ENCODE results near the gene NODAL. TPM values are rescaled to one million over a fixed set of nuclear protein-coding genes. Genes with fewer than 3 reads are reported as not detected.

The NODAL gene
- total RNA-seq, 3 donors from 2014 or later, result not detected

GRCh38 chr10:70457759-70458305 lies 16.4 kb upstream of the NODAL start:
- Mint-ChIP-seq H3K4me3 (no peak overlapping the region), H3K27me3 (ENCODE audit: low read depth) (peaks cover 42% of the 10 kb centered on the region), H3K9me3 (no peaks in the 10 kb centered on the region), H3K4me1 (ENCODE audit: low read depth) (peaks cover 3% of the 10 kb centered on the region), H3K36me3 (ENCODE audit: insufficient read depth) (no peaks in the 10 kb centered on the region)
- no peak for DNase-seq
- no peak for ATAC-seq

GRCh38 chr10:70456164-70456563 lies 14.7 kb upstream of the NODAL start:
- peaks cover 3% of the 10 kb centered on the region for H3K4me1 Mint-ChIP-seq (ENCODE audit: low read depth)
- H3K36me3 Mint-ChIP-seq (ENCODE audit: insufficient read depth), result no peaks in the 10 kb centered on the region
- no peaks in the 10 kb centered on the region for H3K9me3 Mint-ChIP-seq
- DNase-seq (no peak), ATAC-seq (no peak)
- peaks cover 40% of the 10 kb centered on the region for H3K27me3 Mint-ChIP-seq (ENCODE audit: low read depth)
- no peak overlapping the region for H3K4me3 Mint-ChIP-seq

- Mint-ChIP-seq H3K4me3 (no peak overlapping the region), H3K9me3 (no peaks in the 10 kb centered on the region), H3K27me3 (ENCODE audit: low read depth) (peaks cover 32% of the 10 kb centered on the region), H3K4me1 (ENCODE audit: low read depth) (peaks cover 3% of the 10 kb centered on the region), H3K36me3 (ENCODE audit: insufficient read depth) (no peaks in the 10 kb centered on the region)
- ATAC-seq (no peak), DNase-seq (no peak)
Observed at GRCh38 chr10:70455213-70455630, 13.7 kb upstream of the NODAL start.

GRCh38 chr10:70448236-70448635 lies 6.8 kb upstream of the NODAL start:
- H3K27me3 Mint-ChIP-seq (ENCODE audit: low read depth), result peaks cover 4% of the 10 kb centered on the region
- H3K9me3 Mint-ChIP-seq, result no peaks in the 10 kb centered on the region
- no peaks in the 10 kb centered on the region for H3K4me1 Mint-ChIP-seq (ENCODE audit: low read depth)
- H3K36me3 Mint-ChIP-seq (ENCODE audit: insufficient read depth), result no peaks in the 10 kb centered on the region
- ATAC-seq (no peak), DNase-seq (no peak)
- no peak overlapping the region for H3K4me3 Mint-ChIP-seq

GRCh38 chr10:70445718-70446657 lies 4.5 kb upstream of the NODAL start:
- H3K27me3 Mint-ChIP-seq (ENCODE audit: low read depth), result peaks cover 17% of the 10 kb centered on the region
- H3K9me3 Mint-ChIP-seq, result no peaks in the 10 kb centered on the region
- H3K4me1 Mint-ChIP-seq (ENCODE audit: low read depth), result peaks cover 10% of the 10 kb centered on the region
- ATAC-seq (no peak), DNase-seq (no peak)
- H3K4me3 Mint-ChIP-seq, result no peak overlapping the region
- H3K36me3 Mint-ChIP-seq (ENCODE audit: insufficient read depth), result no peaks in the 10 kb centered on the region

- Mint-ChIP-seq H3K9me3 (no peaks in the 10 kb centered on the region), H3K36me3 (ENCODE audit: insufficient read depth) (no peaks in the 10 kb centered on the region), H3K4me3 (no peak overlapping the region), H3K4me1 (ENCODE audit: low read depth) (peaks cover 20% of the 10 kb centered on the region), H3K27me3 (ENCODE audit: low read depth) (peaks cover 27% of the 10 kb centered on the region)
- DNase-seq (no peak), ATAC-seq (no peak)
Observed at GRCh38 chr10:70444744-70445143, 3.3 kb upstream of the NODAL start.

GRCh38 chr10:70442332-70442988 lies 979 bp upstream of the NODAL start:
- no peak for ATAC-seq
- H3K4me1 Mint-ChIP-seq (ENCODE audit: low read depth), result peaks cover 20% of the 10 kb centered on the region

GRCh38 chr10:70441895-70442309 lies 421 bp upstream of the NODAL start:
- Mint-ChIP-seq H3K9me3 (no peaks in the 10 kb centered on the region), H3K4me1 (ENCODE audit: low read depth) (peaks cover 20% of the 10 kb centered on the region), H3K27me3 (ENCODE audit: low read depth) (peaks cover 38% of the 10 kb centered on the region), H3K36me3 (ENCODE audit: insufficient read depth) (no peaks in the 10 kb centered on the region), H3K4me3 (peak overlapping the region; percentile 6)
- no peak for DNase-seq
- no peak for ATAC-seq

More at GRCh38 chr10:70442332-70442988, 979 bp upstream of the NODAL start:
- Mint-ChIP-seq H3K27me3 (ENCODE audit: low read depth) (peaks cover 38% of the 10 kb centered on the region), H3K36me3 (ENCODE audit: insufficient read depth) (no peaks in the 10 kb centered on the region), H3K4me3 (no peak overlapping the region), H3K9me3 (no peaks in the 10 kb centered on the region)
- no peak for DNase-seq

- ATAC-seq (peak; percentile 61 to 75), DNase-seq (no peak)
- H3K9me3 Mint-ChIP-seq, result no peaks in the 10 kb centered on the region
Observed at GRCh38 chr10:70440296-70441160, 953 bp downstream of the NODAL start.

GRCh38 chr10:70437721-70438120 lies 3.8 kb downstream of the NODAL start:
- ATAC-seq (no peak), DNase-seq (no peak)
- Mint-ChIP-seq H3K36me3 (ENCODE audit: insufficient read depth) (no peaks in the 10 kb centered on the region), H3K4me1 (ENCODE audit: low read depth) (peaks cover 38% of the 10 kb centered on the region), H3K27me3 (ENCODE audit: low read depth) (peaks cover 35% of the 10 kb centered on the region), H3K4me3 (no peak overlapping the region), H3K9me3 (no peaks in the 10 kb centered on the region)

More at GRCh38 chr10:70440296-70441160, 953 bp downstream of the NODAL start:
- peak overlapping the region; percentile 57 for H3K4me3 Mint-ChIP-seq
- H3K36me3 Mint-ChIP-seq (ENCODE audit: insufficient read depth), result no peaks in the 10 kb centered on the region
- peaks cover 38% of the 10 kb centered on the region for H3K27me3 Mint-ChIP-seq (ENCODE audit: low read depth)
- peaks cover 20% of the 10 kb centered on the region for H3K4me1 Mint-ChIP-seq (ENCODE audit: low read depth)

- no peaks in the 10 kb centered on the region for H3K9me3 Mint-ChIP-seq
Observed at GRCh38 chr10:70435241-70436085, 6.0 kb downstream of the NODAL start.

GRCh38 chr10:70433581-70434280 lies 7.8 kb downstream of the NODAL start:
- peaks cover 35% of the 10 kb centered on the region for H3K4me1 Mint-ChIP-seq (ENCODE audit: low read depth)
- H3K27me3 Mint-ChIP-seq (ENCODE audit: low read depth), result peaks cover 5% of the 10 kb centered on the region
- H3K9me3 Mint-ChIP-seq, result no peaks in the 10 kb centered on the region
- no peak for ATAC-seq
- no peak for DNase-seq
- H3K4me3 Mint-ChIP-seq, result no peak overlapping the region
- no peaks in the 10 kb centered on the region for H3K36me3 Mint-ChIP-seq (ENCODE audit: insufficient read depth)

More at GRCh38 chr10:70435241-70436085, 6.0 kb downstream of the NODAL start:
- DNase-seq, result no peak
- ATAC-seq, result no peak
- Mint-ChIP-seq H3K4me1 (ENCODE audit: low read depth) (peaks cover 40% of the 10 kb centered on the region), H3K4me3 (no peak overlapping the region), H3K36me3 (ENCODE audit: insufficient read depth) (no peaks in the 10 kb centered on the region), H3K27me3 (ENCODE audit: low read depth) (peaks cover 18% of the 10 kb centered on the region)
